Measurements from ENCODE around the gene PLAAT2. TPM values are rescaled to one million over a fixed set of nuclear protein-coding genes. Genes with fewer than 3 reads are reported as not detected.
"Not testable (repeated sequence)": the region's sequence is repeated elsewhere in the genome, so short reads cannot be mapped to it uniquely, and the experiment has no call there.

Gene PLAAT2
- total RNA-seq, 3 donors from 2014 or later, result 1.1 to 2.6 (median 2.0) TPM

DNA sequence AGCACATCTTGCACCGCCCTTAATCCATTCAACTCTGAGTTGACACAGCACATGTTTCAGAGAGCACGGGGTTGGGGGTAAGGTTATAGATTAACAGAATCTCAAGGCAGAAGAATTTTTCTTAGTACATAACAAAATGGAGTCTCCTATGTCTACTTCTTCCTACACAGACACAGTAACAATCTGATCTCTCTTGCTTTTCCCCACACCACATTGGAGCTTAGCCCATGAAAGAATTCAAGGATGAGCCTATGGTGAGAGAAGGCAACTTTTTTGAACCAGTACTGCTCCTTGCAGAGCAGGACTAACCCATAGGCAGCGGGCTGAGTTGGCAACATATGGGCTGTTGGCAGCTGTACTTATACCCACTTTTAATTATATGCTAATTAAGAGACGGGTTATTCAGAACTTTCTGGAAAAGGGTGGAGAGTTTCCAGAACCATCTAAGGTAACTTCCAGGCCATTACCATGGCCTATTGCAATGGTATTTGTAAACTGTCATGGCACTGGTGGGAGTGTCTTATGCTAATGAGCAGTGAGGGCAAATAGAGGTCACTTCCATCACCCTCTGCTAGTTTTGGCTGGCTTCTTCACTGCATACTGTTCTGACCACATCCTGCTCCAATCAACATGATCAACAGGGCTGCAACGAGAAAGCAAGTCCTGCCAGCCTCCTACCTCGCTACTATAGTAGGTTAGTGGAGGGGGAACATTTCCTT lies 31.9 kb downstream of the PLAAT2 start:
- TF ChIP-seq POLR2AphosphoS5 (IDR thresholded peaks at IDR 0.05), result peak; percentile 19 to 81 (median 49)
- H3K36me3 ChIP-seq; H3K27me3 ChIP-seq; intact Hi-C loops (cut with DNase I; ENCODE audit: low total_unique reads); H3K9me3 ChIP-seq; H3K4me3 ChIP-seq: not testable (repeated sequence)
- DNase-seq (ENCODE audit: low spot score in 2 of 2), result peak in 1 of 2 donors; percentile 93
- peaks cover 20 to 37% of the 10 kb centered on the region in 2 donors for H3K4me1 ChIP-seq
- H3K27ac ChIP-seq, result peak overlapping the region; percentile 92 to 95

GRCh38 chr11:63530021-63530420 lies 33.2 kb downstream of the PLAAT2 start:
- H3K4me3 ChIP-seq, result no peak overlapping the region

DNA sequence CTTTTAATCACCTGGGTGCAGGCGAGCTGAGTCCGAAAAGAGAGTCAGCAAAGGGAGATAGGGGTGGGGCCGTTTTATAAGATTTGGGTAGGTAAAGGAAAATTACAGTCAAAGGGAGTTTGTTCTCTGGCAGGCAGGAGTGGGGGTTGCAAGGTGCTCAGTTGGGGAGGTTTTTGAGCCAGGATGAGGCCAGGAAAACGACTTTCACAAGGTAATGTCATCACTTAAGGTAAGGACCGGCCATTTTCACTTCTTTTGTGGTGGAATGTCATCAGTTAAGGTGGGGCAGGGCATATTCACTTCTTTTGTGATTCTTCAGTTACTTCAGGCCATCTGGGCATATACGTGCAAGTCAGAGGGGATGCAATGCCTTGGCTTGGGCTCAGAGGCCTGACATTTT lies 33.8 kb downstream of the PLAAT2 start:
- DNase-seq (ENCODE audit: low spot score in 2 of 2); H3K4me3 ChIP-seq; H3K9me3 ChIP-seq; H3K36me3 ChIP-seq; intact Hi-C loops (cut with DNase I; ENCODE audit: low total_unique reads); H3K27me3 ChIP-seq: not testable (repeated sequence)
- H3K4me1 ChIP-seq, result peaks cover 13 to 23% of the 10 kb centered on the region in 2 donors
- H3K27ac ChIP-seq, result peak overlapping the region in 1 of 2 donors; percentile 40

More at GRCh38 chr11:63530021-63530420, 33.2 kb downstream of the PLAAT2 start:
- TF ChIP-seq POLR2AphosphoS5 (IDR thresholded peaks at IDR 0.05) (no peak), CTCF (IDR thresholded peaks at IDR 0.05) (no peak), POLR2A (IDR thresholded peaks at IDR 0.05) (no peak)
- Histone ChIP-seq H3K4me1 (peaks cover 13 to 26% of the 10 kb centered on the region in 2 donors), H3K9me3 (no peaks in the 10 kb centered on the region), H3K36me3 (no peaks in the 10 kb centered on the region), H3K27ac (peak overlapping the region; percentile 38 to 40), H3K27me3 (no peaks in the 10 kb centered on the region)
- intact Hi-C loops (cut with DNase I; ENCODE audit: low total_unique reads), result no loop called here
- DNase-seq (ENCODE audit: low spot score in 2 of 2), result no peak

- H3K9me3 ChIP-seq; intact Hi-C loops (cut with DNase I; ENCODE audit: low total_unique reads); H3K27ac ChIP-seq; H3K36me3 ChIP-seq; H3K4me3 ChIP-seq; DNase-seq (ENCODE audit: low spot score in 2 of 2); H3K27me3 ChIP-seq: not testable (repeated sequence)
- peaks cover 13 to 17% of the 10 kb centered on the region in 2 donors for H3K4me1 ChIP-seq
These were observed 34.4 kb downstream of the PLAAT2 start for GRCh38 chr11:63528729-63529278.

DNA sequence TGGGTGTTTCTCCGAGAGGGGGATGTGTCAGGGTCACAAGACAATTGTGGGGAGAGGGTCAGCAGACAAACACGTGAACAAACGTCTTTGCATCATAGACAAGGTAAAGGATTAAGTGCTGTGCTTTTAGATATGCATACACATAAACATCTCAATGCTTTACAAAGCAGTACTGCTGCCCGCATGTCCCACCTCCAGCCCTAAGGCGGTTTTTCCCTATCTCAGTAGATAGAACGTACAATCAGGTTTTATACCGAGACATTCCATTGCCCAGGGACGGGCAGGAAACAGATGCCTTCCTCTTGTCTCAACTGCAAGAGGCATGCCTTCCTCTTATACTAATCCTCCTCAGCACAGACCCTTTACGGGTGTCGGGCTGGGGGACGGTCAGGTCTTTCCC lies 35.0 kb downstream of the PLAAT2 start:
- intact Hi-C loops (cut with DNase I; ENCODE audit: low total_unique reads), result not testable (repeated sequence)

DNA sequence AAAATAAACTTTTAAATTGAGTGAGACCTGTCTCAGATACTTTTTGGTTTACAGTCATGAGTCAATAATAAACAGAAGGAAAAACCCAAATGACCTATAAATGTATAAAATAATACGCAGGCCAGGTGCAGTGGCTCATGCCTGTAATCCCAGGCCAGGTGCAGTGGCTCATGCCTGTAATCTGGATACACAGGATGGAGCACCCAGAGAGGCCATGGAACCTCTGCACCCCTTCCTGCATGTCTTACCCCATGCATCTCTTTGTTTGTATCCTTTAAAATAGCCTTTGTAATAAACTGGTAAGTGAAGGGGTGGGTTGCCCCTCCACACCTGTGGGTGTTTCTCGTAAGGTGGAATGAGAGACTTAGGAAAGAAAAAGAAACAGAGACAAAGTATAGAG lies 35.5 kb downstream of the PLAAT2 start:
- intact Hi-C loops (cut with DNase I; ENCODE audit: low total_unique reads), result no loop called here
- TF ChIP-seq POLR2A (IDR thresholded peaks at IDR 0.05) (no peak), CTCF (IDR thresholded peaks at IDR 0.05) (no peak), POLR2AphosphoS5 (IDR thresholded peaks at IDR 0.05) (no peak)
- H3K27ac ChIP-seq, result no peak overlapping the region
- no peak for DNase-seq (ENCODE audit: low spot score in 2 of 2)
- H3K27me3 ChIP-seq, result no peaks in the 10 kb centered on the region
- H3K36me3 ChIP-seq, result no peaks in the 10 kb centered on the region
- no peak overlapping the region for H3K4me3 ChIP-seq
- H3K9me3 ChIP-seq, result peaks cover 5 to 6% of the 10 kb centered on the region in 2 donors
- peaks cover 5 to 6% of the 10 kb centered on the region in 2 donors for H3K4me1 ChIP-seq

More for the DNA sequence above, 35.0 kb downstream of the PLAAT2 start:
- H3K27me3 ChIP-seq; H3K36me3 ChIP-seq; H3K27ac ChIP-seq; H3K4me3 ChIP-seq; DNase-seq (ENCODE audit: low spot score in 2 of 2); H3K9me3 ChIP-seq: not testable (repeated sequence)
- H3K4me1 ChIP-seq, result peaks cover 10% of the 10 kb centered on the region in 2 donors

DNA sequence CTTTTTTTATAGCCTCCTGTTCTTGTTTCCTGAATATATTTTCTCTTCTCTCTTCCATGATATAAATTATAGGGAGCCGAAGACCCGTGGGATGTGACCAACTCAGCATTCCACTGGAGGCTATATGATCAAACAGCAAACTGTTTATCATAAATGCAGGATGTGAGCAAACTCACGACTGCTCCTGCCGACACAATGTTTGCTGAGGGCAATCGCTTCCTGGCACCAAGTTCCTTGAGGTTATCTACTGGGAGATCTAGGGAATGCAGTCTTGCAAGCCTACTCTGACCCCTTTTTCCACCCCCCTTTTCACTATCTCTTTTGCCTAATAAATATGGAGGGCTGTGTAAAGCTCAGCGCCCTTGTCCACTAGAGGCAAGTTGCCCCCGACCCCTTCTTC lies 40.0 kb downstream of the PLAAT2 start:
- Histone ChIP-seq H3K27ac (no peak overlapping the region), H3K4me1 (no peaks in the 10 kb centered on the region), H3K36me3 (no peaks in the 10 kb centered on the region), H3K4me3 (no peak overlapping the region), H3K27me3 (no peaks in the 10 kb centered on the region), H3K9me3 (peaks cover 5 to 6% of the 10 kb centered on the region in 2 donors)
- no peak for DNase-seq (ENCODE audit: low spot score in 2 of 2)
- intact Hi-C loops (cut with DNase I; ENCODE audit: low total_unique reads), result no loop called here
- TF ChIP-seq POLR2A (IDR thresholded peaks at IDR 0.05) (no peak), POLR2AphosphoS5 (IDR thresholded peaks at IDR 0.05) (no peak), CTCF (IDR thresholded peaks at IDR 0.05) (no peak)

All from breast epithelium (tissue), 4 donors.